ENCODE results near the gene GABRG3.
"Not testable (repeated sequence)": the region's sequence is repeated elsewhere in the genome, so short reads cannot be mapped to it uniquely, and the experiment has no call there.

The GABRG3 gene

DNA sequence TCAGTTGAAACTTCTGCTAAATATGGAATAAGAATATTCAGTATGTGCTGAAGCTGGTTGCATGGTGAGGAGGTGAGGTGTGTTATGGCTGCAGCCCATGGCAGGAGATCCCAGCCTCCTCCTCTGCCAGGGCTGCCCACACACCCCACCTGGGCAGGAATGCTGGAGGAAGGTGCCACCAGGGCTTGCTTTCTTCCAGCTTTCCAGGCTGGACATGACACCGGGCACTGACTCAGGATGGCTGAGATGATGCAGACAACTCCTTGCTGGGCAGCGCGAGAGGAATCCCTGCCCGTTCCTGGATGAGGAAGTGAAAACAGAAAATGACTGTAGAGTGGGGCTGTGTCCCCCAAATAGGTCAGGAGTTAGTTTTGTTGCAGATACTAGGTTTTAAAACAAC is 14.1 kb downstream of the GABRG3 start:
- no peak overlapping the region for H3K4me3 ChIP-seq (ENCODE audit: low read depth, low read length)

DNA sequence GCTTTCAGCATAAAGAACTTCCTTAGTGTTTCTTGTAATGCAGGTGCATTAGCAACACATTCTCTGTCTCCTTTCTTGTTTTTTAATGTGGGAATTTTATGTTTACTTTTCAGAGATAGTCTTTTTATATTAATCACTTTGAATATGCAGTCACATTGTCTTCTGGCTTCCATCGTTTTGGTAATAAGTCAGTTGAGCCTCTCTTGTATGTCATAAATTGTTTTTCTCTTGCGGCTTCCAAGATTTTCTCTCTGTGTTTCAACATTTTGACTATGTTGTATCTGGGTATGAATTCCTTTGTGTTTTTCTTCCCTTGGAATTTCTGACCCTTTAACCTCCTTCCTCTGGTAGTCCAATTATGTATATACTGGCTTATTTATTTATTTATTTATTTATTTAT is 25.3 kb downstream of the GABRG3 start:
- no peak overlapping the region for H3K4me3 ChIP-seq (ENCODE audit: low read depth, low read length)

DNA sequence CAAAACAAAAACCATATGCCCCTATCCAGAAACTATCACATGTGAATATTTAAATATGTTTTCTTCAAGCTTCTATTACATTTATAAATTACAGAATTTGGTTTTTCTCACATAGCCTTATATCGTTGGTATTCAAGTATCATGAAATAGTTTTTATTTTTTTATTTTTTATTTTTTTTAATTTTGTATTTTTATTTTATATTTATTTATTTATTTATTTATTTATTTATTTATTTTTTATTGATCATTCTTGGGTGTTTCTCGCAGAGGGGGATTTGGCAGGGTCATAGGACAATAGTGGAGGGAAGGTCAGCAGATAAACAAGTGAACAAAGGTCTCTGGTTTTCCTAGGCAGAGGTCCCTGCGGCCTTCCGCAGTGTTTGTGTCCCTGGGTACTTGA is 32.0 kb downstream of the GABRG3 start:
- not testable (repeated sequence) for H3K4me3 ChIP-seq (ENCODE audit: low read depth, low read length)

- H3K4me3 ChIP-seq (ENCODE audit: low read depth, low read length): not testable (repeated sequence)
Measured at GRCh38 chr15:27004226-27004625, 33.2 kb downstream of the GABRG3 start.

GRCh38 chr15:27017168-27017809 is 46.3 kb downstream of the GABRG3 start:
- H3K4me3 ChIP-seq (ENCODE audit: low read depth, low read length): no peak overlapping the region

DNA sequence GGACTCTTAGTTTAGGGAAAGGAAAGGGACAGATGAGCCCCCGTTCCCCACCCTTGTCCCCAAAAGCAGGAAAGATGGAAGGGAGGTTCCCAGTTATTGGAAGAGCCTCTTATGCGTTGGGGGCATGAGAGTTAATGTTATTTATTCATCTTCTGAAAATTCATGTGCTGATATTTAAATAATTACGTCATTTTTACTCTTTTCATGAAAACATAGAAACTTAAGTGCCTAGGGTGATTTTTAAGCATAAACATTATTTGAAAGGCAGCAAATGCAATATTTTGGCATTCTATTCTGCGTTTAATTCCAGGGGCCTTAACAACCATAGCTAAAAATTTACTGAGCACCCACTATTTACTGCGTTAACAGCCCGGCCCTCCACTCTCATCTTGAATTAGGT is 48.7 kb downstream of the GABRG3 start:
- H3K4me3 ChIP-seq (ENCODE audit: low read depth, low read length): no peak overlapping the region

DNA sequence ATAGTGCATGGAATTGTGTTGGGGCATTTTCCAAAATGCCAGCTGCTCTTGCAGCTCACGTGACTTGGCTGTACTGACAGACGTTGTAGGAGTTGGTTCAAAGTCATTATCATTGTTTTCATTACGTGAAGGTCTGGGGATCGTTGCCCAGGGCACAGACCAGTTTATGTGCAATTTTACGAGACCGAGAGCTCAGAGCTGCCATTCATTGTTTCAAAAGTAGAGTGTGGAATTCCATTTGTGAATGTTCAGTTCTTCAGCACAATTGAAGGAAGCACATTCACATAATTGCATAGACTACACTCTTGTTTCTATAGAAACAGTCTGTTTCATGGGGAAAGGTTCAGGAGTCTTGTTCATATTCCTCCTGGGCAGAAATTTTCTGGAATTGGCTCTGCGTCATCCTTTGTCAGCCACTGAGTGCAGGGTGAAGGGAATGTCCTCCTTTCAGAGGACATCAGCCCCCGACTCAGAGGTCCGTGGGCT is 54.5 kb downstream of the GABRG3 start:
- no peak overlapping the region for H3K4me3 ChIP-seq (ENCODE audit: low read depth, low read length)

DNA sequence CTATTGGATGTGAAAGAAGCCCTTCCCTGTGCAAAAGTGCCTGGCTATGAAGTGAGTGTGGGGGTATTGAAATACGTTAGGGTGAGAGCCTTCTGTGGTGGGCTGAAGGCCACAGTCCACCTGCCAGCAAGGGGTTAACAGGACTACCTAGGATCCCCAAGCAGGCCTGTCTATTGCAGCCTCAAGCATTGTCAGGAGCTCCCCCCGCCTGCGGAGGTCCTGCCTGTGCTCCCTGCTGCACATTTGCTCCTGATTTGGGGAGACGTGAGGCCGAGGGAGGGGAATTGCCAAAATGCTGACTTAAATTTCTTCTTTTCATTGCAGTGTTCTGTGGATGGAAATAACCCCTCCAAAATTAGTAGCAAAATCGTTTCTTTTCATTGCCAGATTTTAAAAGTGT is 56.2 kb downstream of the GABRG3 start:
- H3K4me3 ChIP-seq (ENCODE audit: low read depth, low read length): no peak overlapping the region

DNA sequence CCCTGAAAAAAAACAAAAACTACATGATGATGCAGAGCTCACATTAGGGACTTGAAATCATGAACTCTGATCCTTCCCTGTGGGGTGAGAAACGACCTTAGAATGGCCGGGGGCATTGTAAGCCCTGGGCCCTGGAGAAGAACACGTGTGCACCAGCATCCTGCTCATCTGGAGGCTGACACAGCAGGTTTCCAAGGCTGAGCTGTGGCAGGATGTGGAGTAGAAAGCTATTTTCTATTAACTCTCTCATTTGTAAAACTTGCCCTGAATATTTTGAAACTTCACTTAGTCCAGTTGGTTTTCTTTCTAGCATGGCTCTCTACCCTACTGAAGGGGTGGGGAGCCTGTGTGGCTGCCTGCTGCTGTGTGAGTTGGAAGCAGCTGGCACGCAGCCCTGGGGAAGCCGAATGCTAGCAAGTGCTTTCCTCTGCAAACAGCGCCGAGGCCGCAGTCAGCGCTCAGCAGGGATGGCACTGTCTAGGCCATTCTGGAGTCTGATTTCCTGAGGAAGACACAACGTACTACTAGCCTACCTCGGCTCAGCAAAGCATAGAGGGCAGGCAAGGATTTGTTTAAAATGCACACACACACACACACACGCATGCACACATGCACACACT is 58.0 kb downstream of the GABRG3 start:
- no peak overlapping the region for H3K4me3 ChIP-seq (ENCODE audit: low read depth, low read length)

DNA sequence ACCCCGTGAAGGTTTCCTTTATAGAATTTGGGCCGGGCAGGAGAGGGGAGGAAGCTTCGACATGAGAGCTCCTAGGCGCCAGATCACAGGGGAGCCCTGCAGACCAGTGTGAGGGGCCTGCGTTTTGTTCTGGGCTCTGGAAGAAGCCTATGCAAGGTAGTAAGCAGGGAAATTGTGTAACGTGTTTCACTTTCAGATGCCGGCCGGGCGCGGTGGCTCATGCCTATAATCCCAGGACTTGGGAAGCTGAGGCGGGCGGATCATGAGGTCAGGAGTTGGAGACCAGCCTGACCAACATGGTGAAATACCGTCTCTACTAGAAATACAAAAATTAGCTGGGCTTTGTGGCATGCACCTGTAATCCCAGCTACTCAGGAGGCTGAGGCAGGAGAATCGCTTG is 65.2 kb downstream of the GABRG3 start:
- no peak overlapping the region for H3K4me3 ChIP-seq (ENCODE audit: low read depth, low read length)

- H3K4me3 ChIP-seq (ENCODE audit: low read depth, low read length): no peak overlapping the region
Measured at GRCh38 chr15:27037501-27037900, 66.5 kb downstream of the GABRG3 start.

DNA sequence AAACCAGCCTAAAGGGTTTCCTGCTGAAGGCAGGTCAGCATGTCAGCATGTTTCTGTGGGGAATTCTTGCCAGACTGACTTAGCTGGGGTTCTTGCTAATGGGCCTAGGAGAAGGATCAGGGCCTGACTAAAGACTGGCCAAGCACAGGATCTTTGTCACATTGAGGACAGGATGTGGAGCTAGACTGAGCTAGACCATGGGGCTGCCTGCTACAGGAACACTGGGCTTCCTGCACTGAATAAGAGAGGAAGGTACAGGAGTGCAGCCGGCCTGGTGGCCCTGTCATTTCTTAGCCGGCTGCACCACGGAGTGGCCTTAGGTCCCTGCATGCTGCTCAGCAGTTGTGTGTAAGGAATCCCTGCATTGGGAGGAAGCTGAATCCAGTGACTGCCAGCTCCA is 68.2 kb downstream of the GABRG3 start:
- H3K4me3 ChIP-seq (ENCODE audit: low read depth, low read length): no peak overlapping the region

DNA sequence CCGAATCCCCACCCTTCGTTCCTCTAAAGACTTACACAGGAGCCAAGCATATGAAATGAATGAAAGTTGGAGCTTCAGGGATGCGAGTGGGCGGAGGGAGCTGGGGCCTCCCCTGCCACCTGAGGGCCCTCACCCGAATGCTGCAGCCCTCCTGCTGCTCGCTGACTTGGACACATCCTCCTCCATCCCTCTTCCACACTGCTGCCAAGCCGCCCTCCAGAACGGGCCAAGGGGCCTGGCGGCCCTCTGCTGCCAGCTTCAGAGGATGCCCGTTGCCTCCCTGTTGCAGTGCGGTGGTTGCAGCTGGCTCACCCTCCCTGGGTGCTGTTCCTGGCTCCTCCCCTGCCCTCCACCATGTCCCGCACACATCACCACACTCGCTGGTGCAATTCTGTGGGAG is 71.2 kb downstream of the GABRG3 start:
- H3K4me3 ChIP-seq (ENCODE audit: low read depth, low read length): no peak overlapping the region

- H3K4me3 ChIP-seq (ENCODE audit: low read depth, low read length): no peak overlapping the region
Measured at GRCh38 chr15:27042646-27043045, 71.7 kb downstream of the GABRG3 start.

- H3K4me3 ChIP-seq (ENCODE audit: low read depth, low read length): no peak overlapping the region
Measured at GRCh38 chr15:27043770-27044169, 72.8 kb downstream of the GABRG3 start.

DNA sequence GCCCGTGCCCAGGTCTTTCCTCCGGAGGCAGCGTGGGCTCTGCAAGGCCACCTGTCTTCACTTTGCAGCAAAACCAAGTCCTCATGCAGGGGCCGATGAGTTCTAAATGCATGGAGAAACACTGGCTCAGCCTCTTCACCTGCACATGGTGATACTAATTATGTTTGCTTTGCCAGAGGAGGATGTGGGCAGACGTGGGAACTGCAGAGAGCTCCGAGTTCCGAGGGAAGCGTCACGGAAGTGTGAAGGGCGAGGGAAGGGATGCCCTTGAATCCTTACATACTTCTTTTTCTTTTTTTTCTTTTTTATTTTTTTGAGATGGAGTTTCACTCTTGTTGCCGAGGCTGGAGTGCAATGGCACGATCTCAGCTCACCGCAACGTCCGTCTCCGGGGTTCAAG is 74.8 kb downstream of the GABRG3 start:
- H3K4me3 ChIP-seq (ENCODE audit: low read depth, low read length): no peak overlapping the region

GRCh38 chr15:27046880-27047279 is 75.9 kb downstream of the GABRG3 start:
- H3K4me3 ChIP-seq (ENCODE audit: low read depth, low read length): no peak overlapping the region

- no peak overlapping the region for H3K4me3 ChIP-seq (ENCODE audit: low read depth, low read length)
Measured at GRCh38 chr15:27050163-27050562, 79.2 kb downstream of the GABRG3 start.

- no peak overlapping the region for H3K4me3 ChIP-seq (ENCODE audit: low read depth, low read length)
Measured at GRCh38 chr15:27054426-27054825, 83.4 kb downstream of the GABRG3 start.

DNA sequence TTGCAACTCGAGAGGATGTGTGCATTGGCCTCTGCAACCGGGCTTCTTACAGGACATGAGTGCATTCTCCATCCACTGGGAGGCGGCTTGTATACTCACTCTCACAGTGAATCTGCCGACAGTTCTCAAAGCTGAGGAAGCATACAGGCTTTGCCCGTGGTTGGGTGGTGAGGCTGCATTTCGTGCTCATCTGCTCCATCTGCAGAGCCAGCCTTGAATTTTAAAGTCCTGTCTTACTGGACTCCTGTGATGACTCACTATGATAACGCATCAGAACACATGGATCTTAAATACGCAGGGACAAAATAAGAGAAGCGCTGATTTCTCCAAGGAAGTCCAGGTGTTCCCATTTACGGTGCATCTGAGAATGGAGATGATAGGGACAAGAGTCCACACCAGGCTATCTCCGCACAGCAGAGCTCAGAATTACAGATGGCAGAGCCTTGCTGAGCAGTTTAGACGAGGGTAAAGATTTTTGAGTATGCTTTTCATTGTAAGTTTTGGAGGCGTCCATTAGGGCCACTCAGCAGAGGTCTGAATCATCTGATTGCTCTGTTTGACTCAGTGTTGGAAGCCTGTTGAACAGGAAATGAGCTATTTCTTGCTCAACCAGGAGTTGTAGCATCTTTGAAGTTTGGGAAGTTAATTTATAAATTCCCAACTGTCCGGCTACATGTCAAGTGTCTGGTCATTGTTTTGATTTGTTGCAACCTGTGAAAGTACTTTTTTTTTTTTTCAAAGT is 87.1 kb downstream of the GABRG3 start:
- no peak overlapping the region for H3K4me3 ChIP-seq (ENCODE audit: low read depth, low read length)

GRCh38 chr15:27058939-27059338 is 88.0 kb downstream of the GABRG3 start:
- no peak overlapping the region for H3K4me3 ChIP-seq (ENCODE audit: low read depth, low read length)

DNA sequence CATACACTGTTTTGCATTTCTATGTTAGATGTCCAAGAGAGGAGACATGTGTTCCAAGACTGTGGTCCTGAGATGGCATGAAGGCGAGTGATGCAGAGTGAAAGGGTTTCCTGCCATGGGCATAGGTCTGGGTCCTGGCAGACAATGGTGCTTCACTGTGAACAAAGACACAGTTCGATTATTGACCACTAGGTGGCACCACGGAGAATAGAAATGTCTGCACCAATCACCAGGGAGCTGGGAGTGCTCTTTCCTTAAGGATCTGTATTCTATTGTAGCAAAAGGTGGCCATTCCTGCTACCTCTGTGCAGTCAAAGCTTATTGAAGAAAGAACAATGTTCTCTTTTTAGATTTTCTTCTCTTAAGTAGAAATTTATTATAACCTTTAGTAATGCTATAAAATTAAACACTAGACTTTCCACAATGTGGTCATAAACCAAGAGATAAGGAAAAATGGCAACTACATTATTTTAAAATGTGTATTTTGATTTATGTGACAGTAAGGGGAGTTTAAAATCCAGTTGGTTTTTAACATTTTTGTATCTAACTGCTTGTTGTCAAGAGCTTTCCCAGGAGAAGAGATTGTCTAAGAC is 88.7 kb downstream of the GABRG3 start:
- H3K4me3 ChIP-seq (ENCODE audit: low read depth, low read length): no peak overlapping the region
